GM12864 (cell line): Measurements from ENCODE around the gene CFH.
"Not testable (repeated sequence)": the region's sequence is repeated elsewhere in the genome, so short reads cannot be mapped to it uniquely, and the experiment has no call there.

Experiments
- DNase-seq: peaks from one replicate; pipeline ENCODE4 v3.0.0-alpha.2; 2011; ENCODE audit warnings: low read depth
- H3K4me3 ChIP-seq: 2 replicates; pipeline ENCODE4 v1.5.1; 2011; ENCODE audit warnings: mild to moderate bottlenecking, low read depth, low read length, control low read depth
- TF ChIP-seq, protein P1 (sequence below): IDR thresholded peaks from 2 replicates; pipeline ENCODE4 v1.5.1; 2011; ENCODE audit warnings: low read depth, mild to moderate bottlenecking, moderate library complexity, low read length, control low read depth, inconsistent platforms; ENCODE audit errors: missing control alignments

CFH gene

DNA sequence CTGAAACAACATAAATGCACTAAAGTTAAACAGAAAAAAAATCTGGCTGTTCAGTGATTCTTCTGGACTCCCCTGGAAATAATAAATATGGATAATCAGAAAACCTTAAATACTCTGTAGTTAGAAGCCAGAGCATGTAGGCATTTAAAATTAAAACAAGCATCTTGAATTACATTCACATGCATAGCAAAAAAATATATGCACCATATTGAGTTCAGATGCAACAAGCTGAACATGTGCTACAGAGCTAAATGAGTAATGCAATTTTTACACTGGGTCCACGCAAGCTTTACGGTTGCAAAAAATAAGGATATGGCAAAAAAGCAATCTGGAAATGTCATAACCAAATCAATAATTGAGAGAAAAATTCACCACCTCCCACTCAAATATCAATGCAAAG lies 32.1 kb upstream of the CFH start:
- TF ChIP-seq, protein P1, sequence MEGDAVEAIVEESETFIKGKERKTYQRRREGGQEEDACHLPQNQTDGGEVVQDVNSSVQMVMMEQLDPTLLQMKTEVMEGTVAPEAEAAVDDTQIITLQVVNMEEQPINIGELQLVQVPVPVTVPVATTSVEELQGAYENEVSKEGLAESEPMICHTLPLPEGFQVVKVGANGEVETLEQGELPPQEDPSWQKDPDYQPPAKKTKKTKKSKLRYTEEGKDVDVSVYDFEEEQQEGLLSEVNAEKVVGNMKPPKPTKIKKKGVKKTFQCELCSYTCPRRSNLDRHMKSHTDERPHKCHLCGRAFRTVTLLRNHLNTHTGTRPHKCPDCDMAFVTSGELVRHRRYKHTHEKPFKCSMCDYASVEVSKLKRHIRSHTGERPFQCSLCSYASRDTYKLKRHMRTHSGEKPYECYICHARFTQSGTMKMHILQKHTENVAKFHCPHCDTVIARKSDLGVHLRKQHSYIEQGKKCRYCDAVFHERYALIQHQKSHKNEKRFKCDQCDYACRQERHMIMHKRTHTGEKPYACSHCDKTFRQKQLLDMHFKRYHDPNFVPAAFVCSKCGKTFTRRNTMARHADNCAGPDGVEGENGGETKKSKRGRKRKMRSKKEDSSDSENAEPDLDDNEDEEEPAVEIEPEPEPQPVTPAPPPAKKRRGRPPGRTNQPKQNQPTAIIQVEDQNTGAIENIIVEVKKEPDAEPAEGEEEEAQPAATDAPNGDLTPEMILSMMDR, result no peak
- no peak overlapping the region for H3K4me3 ChIP-seq
- no peak for DNase-seq

DNA sequence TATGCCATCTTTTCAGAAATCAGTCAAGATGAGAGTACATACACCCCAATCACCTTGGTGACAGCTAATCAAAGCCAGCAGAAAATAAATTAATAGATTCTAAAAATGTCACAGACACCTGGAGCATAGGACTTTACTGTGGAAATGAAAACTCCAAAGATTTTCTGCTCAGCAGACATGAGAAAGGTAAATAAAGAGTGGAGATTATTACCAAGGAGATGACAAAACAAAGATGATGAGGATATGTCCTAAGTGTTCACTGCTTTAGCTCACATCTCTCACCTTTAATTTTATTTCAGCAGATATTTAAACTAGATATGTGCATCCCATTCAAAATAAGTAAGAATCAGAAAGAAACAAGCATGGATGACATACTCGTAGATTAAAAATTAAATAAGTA lies 28.8 kb upstream of the CFH start:
- H3K4me3 ChIP-seq, result no peak overlapping the region
- no peak for DNase-seq
- TF ChIP-seq, protein P1, result no peak

DNA sequence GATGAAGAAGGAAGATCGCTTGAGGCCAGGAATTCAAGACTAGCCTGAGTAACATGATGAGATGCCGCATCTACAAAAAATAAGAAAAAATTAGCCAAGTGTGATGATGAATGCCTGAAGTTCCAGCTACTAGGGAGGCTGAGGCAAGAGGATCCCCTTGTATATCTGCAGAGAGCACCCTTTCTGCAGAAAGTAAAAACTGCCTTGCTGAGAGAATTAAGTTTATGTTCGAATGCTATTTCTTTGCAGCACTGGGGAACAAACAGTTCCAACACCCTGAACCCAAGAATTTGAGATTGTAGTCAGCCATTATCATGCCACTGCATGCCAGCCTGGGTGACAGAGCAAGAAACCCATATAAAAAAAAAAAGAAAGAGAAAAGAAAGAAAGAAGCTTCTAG lies 23.0 kb upstream of the CFH start:
- TF ChIP-seq, protein P1, result no peak
- H3K4me3 ChIP-seq, result no peak overlapping the region
- no peak for DNase-seq

DNA sequence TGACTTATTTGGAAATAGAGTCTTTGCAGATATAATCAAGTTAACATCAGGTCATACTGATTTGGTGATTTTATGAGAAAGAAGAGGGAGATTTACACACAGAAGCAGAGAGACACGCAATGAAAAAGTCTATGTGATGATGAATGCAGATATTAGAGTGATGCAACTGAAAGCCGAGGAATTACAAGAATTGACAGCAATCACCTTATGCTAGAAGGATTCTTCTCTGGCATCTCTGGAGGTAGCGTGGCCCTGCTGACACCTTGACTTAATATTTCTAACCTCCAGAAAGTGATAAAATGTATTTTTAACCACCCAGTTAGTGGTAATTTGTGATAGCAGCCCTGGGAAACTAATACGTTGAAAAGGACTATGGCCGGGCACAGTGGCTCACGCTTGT lies 14.2 kb upstream of the CFH start:
- TF ChIP-seq, protein P1, result no peak
- no peak for DNase-seq
- no peak overlapping the region for H3K4me3 ChIP-seq

DNA sequence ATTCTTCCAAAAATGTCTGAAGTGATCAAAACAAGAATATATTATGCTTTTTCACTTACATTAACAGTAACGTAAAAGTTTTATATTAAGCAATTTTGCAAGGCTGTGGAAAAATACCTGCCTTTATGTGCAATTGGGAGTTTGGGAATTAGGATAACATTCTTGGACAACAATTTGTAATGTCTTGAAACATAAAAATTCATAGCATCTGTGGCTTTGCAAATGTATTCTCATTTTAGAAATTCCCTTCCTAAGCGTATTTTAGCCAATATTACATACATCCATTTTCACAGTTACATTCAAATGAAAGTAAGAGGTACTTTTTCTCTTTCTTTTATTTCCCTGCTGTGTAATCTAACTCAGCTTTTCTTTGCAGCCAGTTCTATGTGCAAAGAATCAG lies 13.4 kb upstream of the CFH start:
- DNase-seq, result no peak
- no peak overlapping the region for H3K4me3 ChIP-seq
- TF ChIP-seq, protein P1, result no peak

DNA sequence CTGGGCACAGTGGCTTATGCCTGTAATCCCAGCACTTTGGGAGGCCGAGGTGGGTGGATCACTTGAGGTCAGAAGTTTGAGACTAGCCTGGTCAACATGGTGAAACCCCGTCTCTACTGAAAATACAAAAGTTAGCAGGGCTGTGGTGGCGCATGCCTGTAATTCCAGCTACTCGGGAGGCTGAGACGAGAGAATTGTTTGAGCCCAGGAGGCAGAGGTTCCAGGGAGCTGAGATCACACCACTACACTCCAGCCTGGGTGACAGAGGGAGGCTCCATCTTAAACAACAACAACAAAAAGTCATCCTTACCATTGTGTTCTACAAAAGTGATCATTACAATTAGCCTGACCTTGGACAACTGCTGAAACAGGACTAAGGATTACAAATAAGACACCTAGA lies 12.6 kb upstream of the CFH start:
- H3K4me3 ChIP-seq, DNase-seq: not testable (repeated sequence)

DNA sequence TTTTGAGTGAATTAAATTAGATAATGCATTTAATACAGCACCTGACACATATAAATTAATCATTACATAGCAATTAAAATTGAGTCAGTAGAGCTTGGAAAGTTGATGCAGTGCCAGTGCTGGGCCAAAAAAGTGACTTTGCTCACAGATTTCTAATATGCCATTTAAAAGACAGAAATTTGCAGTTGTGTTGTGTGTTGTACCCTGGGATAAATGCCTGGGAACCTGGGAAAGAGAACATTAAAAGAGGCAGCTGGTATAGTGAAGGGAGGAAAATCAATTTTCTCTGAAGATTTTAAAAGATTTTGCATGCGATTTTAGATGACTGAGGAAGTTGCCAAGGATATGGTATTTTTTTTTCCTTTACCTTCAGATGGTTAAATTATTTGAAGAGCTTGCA lies 10.9 kb upstream of the CFH start:
- DNase-seq, result no peak

More for the DNA sequence above, 10.9 kb upstream of the CFH start:
- no peak overlapping the region for H3K4me3 ChIP-seq
- TF ChIP-seq, protein P1, result no peak
